Endothelial cell of umbilical vein (primary cell): ENCODE data around the gene MPIG6B. TPM values are rescaled to one million over a fixed set of nuclear protein-coding genes. Genes with fewer than 3 reads are reported as not detected.

Experiments
- BruUV-seq: library from RNA; stranded (reverse); fragments of 400-500 nt; replicated peaks from 2 replicates; lab custom pipeline; 2021; lab: Mats Ljungman, UMichigan
- CTCF ChIA-PET: fragments of 300-600, 350-600 bp; sonication (Branson Sonifier 250); formaldehyde crosslinking; loops from one replicate; lab custom pipeline; 2021; ENCODE audit warnings: antibody characterized with exemption, inconsistent platforms; lab: Charles Lee
- POLR2A ChIA-PET: fragments of 300-600, 350-600 bp; sonication (Branson Sonifier 250); formaldehyde crosslinking; loops from one replicate; lab custom pipeline; 2021; ENCODE audit warnings: antibody characterized with exemption, inconsistent platforms; lab: Charles Lee
- DNase-seq: peaks from one replicate; pipeline ENCODE4 v3.0.0-alpha.2; 2011; ENCODE audit warnings: low read depth, low spot score
- FAIRE-seq: peaks from 2 replicates; lab custom pipeline; 2011; peaks lifted over from hg19 to GRCh38; lab: Jason Lieb, UNC
- H2AFZ ChIP-seq: 2 replicates; pipeline ENCODE4 v1.6.0; 2012; ENCODE audit warnings: low read depth, low read length, control low read depth, inconsistent platforms
- H3K27ac ChIP-seq: 2 replicates; pipeline ENCODE4 v1.5.1; 2011; ENCODE audit warnings: low read depth, mild to moderate bottlenecking, control low read depth, low read length, moderate library complexity; ENCODE audit not compliant: insufficient read depth
- H3K27me3 ChIP-seq, 2 experiments: 2 replicates each; pipeline versions ENCODE4 v1.6.0 to v1.6.1; 2011; ENCODE audit warnings: low read length in 2 of 2, mixed read lengths in 1 of 2; ENCODE audit not compliant: control insufficient read depth in 2 of 2, insufficient read depth in 2 of 2
- H3K36me3 ChIP-seq, 2 experiments: 2 replicates in 1 of 2; 3 replicates in 1 of 2; pipeline ENCODE4 v1.5.1; 2011; ENCODE audit warnings: low read length in 2 of 2, mild to moderate bottlenecking in 1 of 2, moderate library complexity in 1 of 2; ENCODE audit not compliant: control insufficient read depth in 2 of 2, insufficient read depth in 2 of 2; ENCODE audit errors: extremely low read depth in 1 of 2
- H3K4me1 ChIP-seq: 3 replicates; pipeline ENCODE4 v1.5.1; 2011; ENCODE audit warnings: mild to moderate bottlenecking, low read length; ENCODE audit not compliant: control insufficient read depth, insufficient read depth; ENCODE audit errors: extremely low read depth
- H3K4me2 ChIP-seq: 2 replicates; pipeline ENCODE4 v1.6.1; 2011; ENCODE audit warnings: low read length, control low read depth, mixed read lengths; ENCODE audit not compliant: insufficient read depth
- H3K4me3 ChIP-seq, 3 experiments: fragments of 200-600 bp in 1 of 3; sonication (generic), shearing (Covaris generic) in 1 of 3; replicated peaks in 1 of 3; 2 replicates each; pipeline ENCODE4 v1.5.1; 2011 to 2016; ENCODE audit warnings: control low read depth in 3 of 3, low read length in 3 of 3, mild to moderate bottlenecking in 2 of 3, inconsistent platforms in 1 of 3, low read depth in 1 of 3, moderate library complexity in 1 of 3; ENCODE audit not compliant: insufficient read depth in 1 of 3
- H3K79me2 ChIP-seq: 2 replicates; pipeline ENCODE4 v1.6.0; 2012; ENCODE audit warnings: low read length, inconsistent platforms; ENCODE audit not compliant: control insufficient read depth, insufficient read depth
- H3K9ac ChIP-seq: replicated peaks from 2 replicates; pipeline ENCODE3; 2011; ENCODE audit warnings: low read length, control low read depth; ENCODE audit not compliant: insufficient read depth; ENCODE audit errors: extremely low read depth
- H3K9me1 ChIP-seq: replicated peaks from 3 replicates; pipeline ENCODE4 v1.6.0; 2011; ENCODE audit warnings: mild to moderate bottlenecking, low read length; ENCODE audit not compliant: control insufficient read depth, insufficient read depth; ENCODE audit errors: extremely low read depth
- H3K9me3 ChIP-seq: replicated peaks from 2 replicates; pipeline ENCODE4 v1.5.1; 2012; ENCODE audit warnings: low read length, inconsistent platforms; ENCODE audit not compliant: control insufficient read depth, insufficient read depth
- H4K20me1 ChIP-seq: replicated peaks from 2 replicates; pipeline ENCODE3; 2011; ENCODE audit warnings: mild to moderate bottlenecking, low read length; ENCODE audit not compliant: control insufficient read depth, insufficient read depth; ENCODE audit errors: extremely low read depth
- CTCF ChIP-seq, 2 donors: IDR thresholded peaks; 1 replicate in 1 of 2; 2 replicates in 1 of 2; pipeline ENCODE4 v1.5.1; 2011; ENCODE audit warnings: low read length in 2 of 2, mild to moderate bottlenecking in 2 of 2, moderate library complexity in 2 of 2, control low read depth in 1 of 2, inconsistent platforms in 1 of 2, low read depth in 1 of 2; ENCODE audit not compliant: insufficient read depth in 1 of 2; ENCODE audit errors: extremely low read depth in 1 of 2
- EZH2 ChIP-seq: IDR thresholded peaks from 2 replicates; pipeline ENCODE4 v1.6.1; 2012; ENCODE audit warnings: borderline replicate concordance, low read depth, mild to moderate bottlenecking, moderate library complexity, low read length, inconsistent platforms; ENCODE audit not compliant: severe bottlenecking
- FOS ChIP-seq: IDR thresholded peaks from 2 replicates; pipeline ENCODE4 v1.6.1; 2011; ENCODE audit warnings: mild to moderate bottlenecking, low read length, moderate library complexity, borderline replicate concordance; ENCODE audit not compliant: insufficient read depth
- GATA2 ChIP-seq: IDR thresholded peaks from 2 replicates; pipeline ENCODE4 v1.7.0; 2011; ENCODE audit warnings: low read depth, mild to moderate bottlenecking, moderate library complexity, mixed read lengths, low read length; ENCODE audit not compliant: insufficient read length, insufficient read depth
- JUN ChIP-seq: IDR thresholded peaks from 2 replicates; pipeline ENCODE4 v1.6.1; 2011; ENCODE audit warnings: borderline replicate concordance, low read depth; ENCODE audit not compliant: insufficient read length, insufficient read depth
- MAX ChIP-seq: IDR thresholded peaks from 2 replicates; pipeline ENCODE4 v1.6.1; 2011; ENCODE audit not compliant: insufficient read depth, insufficient read length
- MYC ChIP-seq: IDR thresholded peaks from one replicate; pipeline ENCODE4 v1.6.1; 2011; ENCODE audit warnings: mild to moderate bottlenecking, low read depth, low read length
- POLR2A ChIP-seq: IDR thresholded peaks from 2 replicates; pipeline ENCODE4 v1.6.1; 2012; ENCODE audit warnings: low read depth, mild to moderate bottlenecking, control low read depth, low read length
- POLR2AphosphoS5 ChIP-seq: IDR thresholded peaks from 2 replicates; pipeline ENCODE4 v1.6.1; 2012; ENCODE audit warnings: low read depth, mild to moderate bottlenecking, control low read depth, low read length, moderate library complexity; ENCODE audit not compliant: insufficient read depth
- dilution Hi-C: fragments of 300-500 bp; cut with MboI; formaldehyde crosslinking; loops from one replicate; pipeline ENCODE4 v1.15.0; 2019; ENCODE audit warnings: low sequenced_read_pairs; ENCODE audit not compliant: extremely low pct_ligation_motif_present
- intact Hi-C: fragments of 100-400 bp; cut with micrococcal nuclease; formaldehyde crosslinking; loops from one replicate; pipeline ENCODE4 v1.10.0; 2022
- polyA plus RNA-seq, 4 experiments: library from polyadenylated mRNA; depleted of rRNA in 3 of 4; stranded (reverse) in 3 of 4; unstranded in 1 of 4; fragments of >200 nt; gene quantifications; 2 replicates each; pipeline versions ENCODE4 v1.2.1 to v1.2.3, GENCODE V29; 2011 to 2012; ENCODE audit warnings: missing spikeins in 1 of 4
- total RNA-seq: library from RNA; stranded (reverse); gene quantifications from 2 replicates; pipeline ENCODE4 v1.2.3, GENCODE V29; 2021

The MPIG6B gene
- total and polyA plus RNA-seq, 2 donors (not counting 3 experiments of a cell fraction or from before 2014, with no cell fraction given), result not detected

GRCh38 chr6:31742894-31743293 lies 19.7 kb downstream of the MPIG6B start:
- Histone ChIP-seq H3K9me3 (no peaks in the 10 kb centered on the region), H3K27me3 (no peaks in the 10 kb centered on the region), H3K4me3 (no peak overlapping the region), H3K4me2 (no peak overlapping the region), H3K4me1 (peaks cover 16% of the 10 kb centered on the region), H3K36me3 (no peaks in the 10 kb centered on the region), H3K9ac (no peak overlapping the region), H4K20me1 (no peaks in the 10 kb centered on the region), H2AFZ (no peak overlapping the region), H3K79me2 (peaks cover 3% of the 10 kb centered on the region), H3K9me1 (no peaks in the 10 kb centered on the region), H3K27ac (no peak overlapping the region)
- intact Hi-C loops (no loop called here), dilution Hi-C loops (no loop called here)
- TF ChIP-seq FOS, result no peak
- TF ChIP-seq JUN, result no peak
- TF ChIP-seq POLR2AphosphoS5, result no peak
- no peak for TF ChIP-seq GATA2
- TF ChIP-seq MAX, result no peak
- no peak for TF ChIP-seq MYC
- no peak for TF ChIP-seq CTCF (IDR thresholded peaks at IDR 0.05; ENCODE audit: extremely low read depth in 1 of 2, insufficient read depth in 1 of 2, low read depth in 1 of 2, low read length in 2 of 2)
- TF ChIP-seq POLR2A, result no peak
- no peak for TF ChIP-seq EZH2
- no peak for FAIRE-seq
- BruUV-seq, result no TSS peak
- ChIA-PET CTCF (interaction anchor here (1.0 kb wide), 1 partner anchor 43 kb away, joined by 4 read pairs; no protein-coding TSS in a partner anchor), POLR2A (interaction anchor here (0.5 kb wide), 1 partner anchor 1128 kb away, joined by 3 read pairs; no protein-coding TSS in a partner anchor)
- no peak for DNase-seq
